ENCODE results near the gene ABCF1.

Gene ABCF1

DNA sequence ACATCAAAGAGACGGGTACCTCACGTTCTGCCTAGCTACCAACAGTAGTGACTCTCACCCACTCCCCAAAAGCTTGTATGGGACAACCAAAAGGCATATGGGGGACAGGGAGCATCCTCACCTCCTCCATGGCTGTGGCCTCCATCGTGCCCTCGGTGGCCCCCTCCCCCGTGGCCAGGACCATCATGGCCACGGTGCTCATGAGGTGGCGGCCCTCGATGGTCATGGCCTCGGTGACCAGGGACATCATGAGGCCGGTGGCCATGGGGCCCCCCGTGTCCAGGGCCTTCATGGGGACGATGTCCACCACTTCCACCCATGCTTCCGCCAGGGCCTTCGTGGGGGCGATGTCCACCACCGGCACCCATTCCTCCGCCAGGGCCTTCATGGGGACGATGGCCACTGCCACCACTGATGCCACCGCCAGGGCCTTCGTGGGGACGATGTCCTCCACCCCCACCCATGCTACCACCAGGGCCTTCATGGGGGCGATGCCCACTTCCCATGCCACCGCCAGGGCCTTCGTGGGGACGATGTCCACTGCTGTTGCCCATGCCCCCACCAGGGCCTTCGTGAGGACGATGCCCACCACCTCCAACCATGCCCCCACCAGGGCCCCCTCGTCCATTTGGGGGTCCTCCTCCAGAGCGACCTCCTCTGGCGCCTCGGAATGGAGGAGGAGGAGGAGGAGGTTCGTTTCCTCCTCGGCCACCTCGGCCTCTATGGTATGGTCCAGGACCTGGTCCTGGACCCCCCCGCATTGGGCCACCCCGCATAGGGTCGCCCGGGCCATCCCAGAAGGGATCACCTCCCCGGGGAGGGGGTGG is 30.8 kb downstream of the ABCF1 start:
- no peak for DNase-seq

DNA sequence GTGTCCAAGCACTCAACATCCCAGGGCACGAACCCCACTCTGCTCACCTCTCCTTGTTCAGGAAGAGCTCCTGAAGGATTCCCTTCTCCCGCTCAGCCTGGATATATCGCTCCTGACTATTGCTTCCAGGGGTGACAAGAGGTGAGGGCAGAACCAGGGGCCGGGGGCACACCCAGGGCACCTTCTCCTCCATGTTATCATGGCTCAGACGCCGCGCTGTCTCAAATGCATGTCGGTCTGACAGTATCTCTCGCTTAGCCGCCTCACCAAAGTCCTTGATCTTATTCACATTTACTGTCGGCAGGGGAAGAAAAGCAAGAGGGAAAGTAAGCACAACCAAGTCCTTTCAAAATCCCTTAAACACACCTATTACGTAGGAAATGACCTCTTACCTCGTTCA is 32.7 kb downstream of the ABCF1 start:
- no peak for DNase-seq

DNA sequence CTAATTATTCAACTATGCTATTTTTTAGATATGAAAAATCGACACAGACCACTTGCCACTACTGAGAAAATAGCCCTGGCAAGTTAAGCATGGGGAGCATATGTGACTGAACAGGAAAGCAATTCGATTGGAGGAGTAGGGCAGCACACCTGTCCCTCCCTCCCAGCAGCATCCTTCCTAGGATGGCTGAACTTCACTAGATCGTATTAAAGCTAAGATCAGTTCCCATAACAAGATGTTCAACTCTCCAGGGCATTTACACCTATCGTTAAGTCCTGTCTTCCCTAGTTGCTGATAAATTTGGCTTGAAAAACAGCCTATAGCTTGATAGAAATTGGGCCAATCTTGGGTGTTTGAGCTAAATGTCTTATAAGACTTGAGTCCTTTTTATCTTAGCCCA is 38.8 kb downstream of the ABCF1 start:
- DNase-seq: no peak

DNA sequence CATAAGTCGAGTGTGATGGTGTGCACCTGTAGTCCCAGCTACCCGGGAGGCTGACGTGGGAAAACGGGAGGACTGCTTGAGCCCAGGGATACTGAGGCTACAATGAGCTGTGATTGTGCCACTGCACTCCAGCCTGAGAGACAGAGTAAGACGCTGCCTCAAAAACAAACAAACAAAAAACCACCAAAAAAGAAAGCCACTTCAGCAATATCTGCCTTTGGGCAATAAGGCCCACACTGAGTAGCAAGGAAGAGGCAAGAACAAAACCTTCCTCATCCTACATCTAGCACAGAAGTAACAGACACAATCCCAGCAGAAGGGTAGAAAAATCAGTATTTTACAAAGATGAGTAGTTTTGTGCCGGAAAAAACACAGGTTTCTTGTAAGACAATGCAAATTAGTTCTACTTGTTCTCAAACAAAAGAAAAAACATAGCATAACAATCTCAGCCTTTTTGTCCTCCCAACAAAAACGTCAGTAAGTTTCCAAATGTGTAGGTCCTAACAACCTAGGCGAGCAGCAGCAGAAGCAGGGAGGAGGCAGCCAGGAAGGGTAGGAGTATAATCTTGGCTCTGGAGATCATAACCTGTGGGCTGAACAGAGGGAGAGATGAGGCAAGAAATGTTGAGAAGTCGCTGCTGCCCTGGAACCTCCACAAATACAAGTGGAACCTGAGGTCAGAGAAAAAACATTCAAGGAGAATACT is 40.1 kb downstream of the ABCF1 start:
- no peak for DNase-seq

DNA sequence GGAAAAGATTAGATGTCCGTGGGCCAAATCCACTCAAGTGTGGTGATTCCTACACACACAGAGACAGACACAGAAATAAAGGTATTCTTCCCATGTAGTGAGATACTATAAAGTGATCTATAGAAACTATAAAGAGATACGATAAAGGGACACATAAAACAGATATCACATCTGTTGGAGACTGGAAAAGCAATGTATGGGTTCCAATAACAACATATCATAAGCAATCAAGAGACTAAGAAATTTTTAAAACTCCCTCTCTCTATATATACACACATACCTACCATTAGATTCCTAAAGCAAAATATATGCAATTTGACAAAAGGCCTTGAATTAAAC is 40.6 kb downstream of the ABCF1 start:
- DNase-seq: no peak

DNA sequence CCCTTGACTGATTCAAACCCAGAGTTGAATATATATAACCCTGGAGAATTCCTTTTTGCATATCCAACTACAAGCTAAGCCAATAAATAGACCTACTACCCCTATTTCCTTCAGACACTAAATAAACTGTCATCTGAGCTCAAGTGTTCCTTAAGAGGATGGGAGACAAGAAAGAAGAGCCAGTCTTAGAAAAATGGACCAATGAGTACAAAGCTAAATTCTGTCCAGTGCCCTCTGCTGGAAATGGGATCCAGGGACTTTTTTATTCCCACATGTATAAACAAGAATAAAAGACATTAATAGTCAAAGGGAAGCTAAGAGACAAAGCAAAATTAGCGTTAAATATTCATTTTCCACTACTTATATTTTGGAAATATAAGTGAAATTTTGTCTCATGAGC is 41.0 kb downstream of the ABCF1 start:
- no peak for DNase-seq

DNA sequence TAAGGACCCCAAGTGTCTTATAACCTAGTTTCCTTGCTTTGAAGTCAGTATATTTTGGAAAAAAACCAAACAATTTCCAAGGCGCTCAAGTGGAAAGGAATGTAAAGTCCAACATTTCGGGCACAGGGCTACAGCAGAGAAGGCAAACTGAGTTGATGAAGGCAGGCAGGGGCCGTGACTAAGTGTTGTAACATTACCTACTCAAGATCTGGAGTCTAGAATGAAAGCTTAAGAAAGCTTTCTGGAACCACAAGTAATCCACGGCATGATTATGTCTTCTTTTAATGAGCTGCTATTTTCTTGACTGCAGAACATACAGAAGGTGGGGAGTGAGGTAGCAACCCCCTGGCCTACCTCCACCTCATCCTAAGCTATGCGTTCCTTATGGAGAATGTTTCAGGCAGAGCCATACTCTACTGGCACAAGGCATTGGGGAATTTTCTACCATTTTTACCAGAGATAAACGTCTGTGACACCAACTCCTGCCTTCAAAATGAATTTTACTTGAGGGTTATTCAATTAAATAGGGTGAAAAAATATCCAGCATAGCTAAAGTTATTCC is 41.5 kb downstream of the ABCF1 start:
- no peak for DNase-seq

DNA sequence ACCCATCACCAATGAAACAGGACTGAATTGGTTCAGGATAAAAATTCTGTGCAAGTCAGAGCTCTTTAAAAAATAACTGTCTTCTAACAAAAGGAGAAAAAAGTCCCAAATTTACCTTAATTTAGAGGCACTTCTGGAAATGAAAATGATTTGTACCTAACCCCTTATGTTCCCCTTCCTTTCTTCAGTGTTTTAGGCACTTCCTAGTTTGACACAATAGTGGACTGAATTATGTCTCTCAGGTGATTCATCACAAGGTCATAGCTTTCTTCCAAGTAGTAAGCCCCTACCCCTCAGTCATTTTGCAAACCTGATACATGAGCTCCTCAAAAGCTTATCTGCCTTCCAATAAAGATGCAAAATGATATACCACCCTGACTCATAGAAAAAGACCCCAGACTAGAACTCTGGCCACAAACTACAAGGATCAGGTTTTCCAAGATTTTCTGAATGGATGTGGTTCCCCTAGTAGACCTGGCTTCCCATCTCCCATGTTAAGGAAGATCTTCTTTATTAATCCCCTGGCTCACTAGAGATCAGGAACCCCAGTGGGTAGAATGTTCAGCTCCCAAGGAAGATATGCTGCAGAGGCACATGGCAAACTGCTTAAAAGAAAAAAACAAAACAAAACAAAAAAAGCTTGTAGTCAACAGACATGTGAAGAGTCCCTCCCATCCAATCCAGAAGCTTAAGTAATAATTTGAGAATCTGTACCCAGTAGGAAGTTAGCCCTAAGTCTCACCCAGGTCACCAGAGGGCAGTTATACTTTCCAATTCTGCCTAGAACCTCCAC is 42.2 kb downstream of the ABCF1 start:
- no peak for DNase-seq

DNA sequence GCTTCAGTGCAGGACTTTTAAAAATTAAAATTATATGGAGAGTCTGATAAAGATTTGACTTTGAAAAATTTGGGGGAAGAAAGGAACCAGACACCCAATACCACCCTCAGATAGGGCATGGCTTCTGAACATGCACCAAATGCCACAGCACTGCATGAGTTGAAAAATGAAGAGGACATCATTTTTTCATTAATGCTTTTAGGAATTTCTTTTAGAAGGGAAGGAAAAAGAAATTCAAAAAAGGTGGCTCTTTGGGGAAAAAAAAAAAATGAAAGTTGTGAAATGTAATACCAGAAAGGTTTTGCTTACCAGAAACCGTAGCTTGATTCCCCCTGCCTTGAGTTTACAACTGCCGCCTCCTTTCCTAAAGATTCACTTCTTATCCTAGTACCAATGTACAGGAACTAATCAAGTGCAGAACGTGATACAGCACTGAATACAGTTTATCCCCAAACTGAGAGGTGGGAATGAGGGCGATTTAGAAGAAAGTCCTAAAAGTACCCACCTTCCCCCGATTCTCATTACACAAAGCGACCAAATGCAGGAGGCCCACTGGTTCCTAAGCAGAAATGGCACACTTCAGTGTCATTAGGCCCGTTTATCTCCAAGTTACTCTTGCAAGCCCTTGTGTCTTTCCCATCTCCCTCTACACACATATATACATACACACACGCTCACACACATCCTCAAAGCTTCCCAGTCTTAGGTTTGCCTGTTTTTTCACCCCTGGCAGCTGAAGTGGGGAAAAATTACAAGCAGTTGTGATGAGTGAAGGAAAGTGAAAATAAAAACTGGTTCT is 43.0 kb downstream of the ABCF1 start:
- no peak for DNase-seq

DNA sequence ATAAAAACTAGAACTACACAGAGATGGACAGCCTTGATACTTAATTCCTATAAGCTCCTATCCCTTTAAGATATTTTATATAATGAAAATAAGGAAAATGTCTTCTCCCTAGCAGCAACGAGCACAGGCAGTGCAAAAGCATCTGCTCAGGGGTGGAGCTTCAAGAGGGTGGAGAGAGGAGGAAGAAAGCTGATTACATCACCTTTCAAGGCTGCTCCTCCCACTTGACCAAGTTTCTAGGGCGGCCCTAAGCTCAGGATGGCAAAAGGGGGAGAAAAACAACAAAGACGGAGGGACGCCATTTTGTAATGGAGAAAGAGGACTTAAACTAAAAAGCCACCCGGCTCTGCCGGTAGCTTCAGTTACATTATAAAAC is 43.6 kb downstream of the ABCF1 start:
- peak; percentile 69 to 72 for DNase-seq

DNA sequence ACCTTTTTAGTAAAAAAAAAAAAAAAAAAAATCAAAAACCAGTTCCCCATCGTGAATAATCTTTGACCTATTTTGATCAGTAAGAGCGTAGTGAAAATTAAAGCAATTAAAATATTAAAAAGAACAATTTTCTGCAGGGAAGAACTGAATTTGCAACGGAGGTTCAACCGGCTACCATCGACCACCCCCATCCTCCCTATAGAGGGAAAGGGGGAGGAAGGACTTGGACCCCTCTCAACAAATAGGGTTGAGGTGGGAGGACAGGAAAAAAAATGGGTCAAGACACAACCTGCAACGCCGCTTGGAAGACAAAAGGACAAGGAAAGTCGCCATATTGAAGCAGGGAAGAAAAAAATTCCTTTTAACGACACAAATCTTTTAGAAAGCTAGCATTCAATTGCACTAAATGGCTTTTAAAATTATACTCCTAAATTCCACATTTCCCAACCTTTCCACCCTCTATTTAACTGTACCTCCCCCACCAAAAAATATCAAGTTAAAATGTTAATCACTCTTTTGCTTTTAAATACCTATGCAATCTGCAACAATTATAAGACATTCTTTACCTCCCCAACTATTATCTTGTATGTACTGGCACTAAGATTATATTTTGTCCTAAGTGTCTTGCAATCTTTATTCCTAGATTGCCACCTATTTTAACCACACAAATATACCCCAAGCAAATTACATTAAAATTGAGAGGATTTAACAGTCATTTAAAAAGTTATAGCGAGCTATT is 44.1 kb downstream of the ABCF1 start:
- DNase-seq: no peak

DNA sequence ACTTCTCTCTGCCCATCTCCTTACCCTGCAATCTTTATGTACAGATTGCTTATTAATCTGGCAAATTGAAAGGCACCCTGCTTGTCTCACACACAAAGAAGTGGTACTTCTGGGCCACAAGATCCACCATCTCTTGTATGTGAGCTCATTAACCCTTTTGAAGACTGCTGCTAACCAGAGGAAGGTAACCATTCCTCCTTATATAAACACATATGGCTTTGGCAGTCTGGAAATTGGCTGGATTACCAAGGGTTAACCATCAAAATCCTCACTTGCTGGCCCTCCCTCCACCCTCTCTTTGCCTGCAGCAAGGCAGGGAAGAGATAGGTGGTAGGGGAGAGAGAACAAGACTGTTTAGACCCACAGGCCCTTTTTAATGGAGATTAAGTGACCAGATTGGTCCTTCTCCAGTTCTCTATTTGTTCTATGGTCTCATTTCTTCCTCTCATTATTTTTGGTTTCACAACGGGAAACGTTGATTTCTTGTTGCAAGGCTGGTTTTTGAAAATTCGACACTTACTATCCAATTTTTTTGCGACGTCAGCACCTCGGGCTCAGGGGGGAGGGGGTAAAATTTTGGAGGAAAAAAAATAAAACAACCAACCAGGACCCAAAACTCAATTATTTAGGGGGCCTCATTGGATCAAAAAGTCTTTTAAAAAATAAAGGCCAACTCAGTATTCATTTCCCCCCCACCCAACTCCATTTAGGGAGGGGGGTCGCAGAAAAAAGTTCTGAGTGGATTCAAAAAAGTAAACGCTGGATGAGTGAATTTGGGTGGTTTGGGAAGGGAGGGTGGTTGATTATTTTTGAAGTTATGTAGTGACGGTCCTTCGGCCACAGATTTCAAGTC is 44.9 kb downstream of the ABCF1 start:
- DNase-seq: no peak

DNA sequence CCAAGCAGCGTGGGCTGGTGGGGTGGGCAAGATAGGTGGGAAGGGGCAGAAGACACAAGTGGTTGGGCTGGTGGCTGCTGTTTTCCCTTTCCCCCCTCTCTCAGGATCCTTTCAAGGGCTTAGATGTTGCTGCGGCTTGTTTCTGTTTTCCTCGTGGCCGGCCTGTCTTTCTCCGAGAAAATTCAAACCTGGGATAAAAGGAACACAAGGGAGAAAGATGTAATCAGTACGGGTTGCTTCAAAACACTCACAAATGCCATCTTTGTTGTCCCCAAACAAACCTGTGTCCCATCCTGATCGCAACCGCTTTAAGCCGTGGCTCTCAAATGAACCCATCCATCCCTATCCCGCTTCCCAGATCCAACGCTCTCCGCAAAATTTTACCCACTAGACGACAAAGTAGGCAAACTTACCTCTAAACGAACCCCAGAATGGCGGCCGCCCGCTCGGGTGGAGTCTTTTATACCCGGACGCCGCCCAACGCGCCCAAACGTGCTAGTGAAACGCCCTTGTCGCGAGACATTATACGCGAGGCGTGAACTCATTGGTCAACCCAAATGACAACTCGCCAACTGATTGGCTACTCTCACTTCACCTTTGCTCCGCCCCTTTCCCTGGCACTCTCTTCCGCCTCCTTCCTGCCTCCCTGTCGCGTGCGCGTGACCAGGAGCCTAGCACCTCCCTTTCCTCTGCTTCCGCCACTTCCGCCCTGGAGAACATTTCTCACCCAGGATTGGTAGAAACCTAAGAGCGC is 45.7 kb downstream of the ABCF1 start, which contains the start of gene PPP1R10:
Gene PPP1R10, minus strand, starts transcription at position 433 of the 754 bp plus-strand sequence. CDS start 7,299 bp downstream, outside the sequence.
- peak; percentile 95 to 97 for DNase-seq

DNA sequence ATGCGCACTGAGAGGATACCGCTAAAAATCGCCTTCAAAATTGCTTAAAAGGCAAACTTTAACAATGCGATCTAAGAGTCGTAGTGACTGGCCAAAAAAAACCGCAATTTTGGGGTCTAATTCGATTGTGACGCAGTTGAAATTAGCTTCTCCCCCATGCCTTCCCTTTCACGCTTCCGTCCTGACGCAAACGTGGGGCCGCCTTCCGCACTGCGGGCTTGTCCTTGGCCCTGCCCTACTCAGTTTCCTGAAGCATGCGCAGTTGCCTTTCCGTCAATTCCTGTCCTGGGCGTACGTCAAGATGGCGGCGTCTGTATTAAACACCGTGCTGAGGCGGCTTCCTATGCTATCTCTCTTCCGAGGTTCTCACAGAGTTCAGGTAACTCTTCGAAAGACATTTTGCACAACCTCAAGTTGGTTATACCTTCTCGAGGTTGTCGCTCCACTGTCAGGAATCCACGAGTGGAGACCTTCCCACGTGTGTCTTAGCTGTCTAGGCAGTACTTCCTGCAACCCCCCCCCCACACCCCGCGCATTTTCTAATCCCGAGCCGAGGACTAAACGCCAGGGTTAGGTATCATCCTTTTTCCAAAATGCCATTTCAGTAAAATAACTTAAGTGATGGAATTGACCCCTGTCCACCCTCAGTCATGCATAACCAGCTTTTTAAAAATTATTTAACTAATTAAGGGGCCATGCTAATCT is 46.5 kb downstream of the ABCF1 start, which contains the start of gene MRPS18B:
Gene MRPS18B, plus strand, starts transcription at position 276 of the 705 bp plus-strand sequence. Its CDS starts 26 bp downstream, at position 302.
- DNase-seq: peak; percentile 92 to 93

DNA sequence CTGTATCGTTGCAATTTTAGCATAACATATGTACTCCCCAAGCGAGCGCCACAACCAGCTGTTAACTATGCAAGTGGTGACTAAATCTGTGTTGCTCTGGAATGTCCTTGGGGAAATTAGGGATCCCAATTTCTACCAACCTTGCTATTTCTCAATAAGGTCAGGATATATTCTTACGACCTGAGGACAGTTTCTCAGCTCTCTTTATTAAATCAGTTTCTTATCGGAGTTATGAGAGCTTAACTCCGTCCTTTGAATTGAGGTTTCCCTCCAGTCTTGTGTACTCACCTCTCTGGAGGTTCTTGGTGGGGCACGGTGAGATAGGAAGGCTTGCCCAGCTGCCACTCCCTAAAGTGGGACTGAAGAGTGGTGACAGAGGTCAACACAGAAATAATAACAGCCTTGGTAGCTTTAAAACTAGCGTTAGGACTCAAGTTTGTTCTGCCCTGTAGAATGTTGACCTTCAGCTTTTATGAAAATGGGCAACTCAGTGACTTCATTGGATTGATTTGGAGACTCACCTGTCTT is 47.1 kb downstream of the ABCF1 start:
- no peak for DNase-seq

DNA sequence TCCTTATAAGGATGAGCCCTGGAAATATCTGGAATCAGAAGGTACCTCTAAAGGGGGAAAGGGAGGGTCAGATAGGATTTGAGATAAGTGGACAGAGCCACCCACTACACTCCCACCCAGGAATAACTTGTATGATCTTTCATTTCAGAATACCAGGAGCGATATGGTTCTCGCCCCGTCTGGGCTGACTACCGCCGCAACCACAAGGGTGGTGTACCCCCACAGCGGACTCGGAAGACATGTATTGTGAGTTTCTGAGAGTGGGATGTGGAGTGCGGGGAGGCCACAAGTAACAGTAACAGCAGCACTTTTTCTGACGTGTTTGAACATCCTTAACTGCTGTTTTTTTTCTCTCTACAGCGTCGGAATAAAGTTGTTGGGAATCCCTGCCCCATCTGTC is 48.3 kb downstream of the ABCF1 start:
- no peak for DNase-seq

DNA sequence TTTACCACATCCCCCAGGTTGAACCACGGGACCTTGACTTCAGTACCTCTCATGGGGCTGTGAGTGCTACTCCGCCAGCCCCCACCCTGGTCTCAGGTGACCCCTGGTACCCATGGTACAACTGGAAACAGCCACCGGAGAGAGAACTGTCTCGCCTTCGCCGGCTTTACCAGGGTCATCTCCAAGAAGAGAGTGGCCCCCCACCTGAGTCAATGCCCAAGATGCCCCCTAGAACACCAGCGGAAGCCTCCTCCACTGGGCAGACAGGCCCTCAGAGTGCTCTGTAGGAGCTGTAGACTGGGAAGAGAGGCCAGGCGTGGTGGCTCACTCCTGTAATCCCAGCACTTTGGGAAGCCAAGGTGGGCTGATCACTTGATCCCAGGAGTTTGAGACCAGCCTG is 54.3 kb downstream of the ABCF1 start:
- DNase-seq: no peak

DNA sequence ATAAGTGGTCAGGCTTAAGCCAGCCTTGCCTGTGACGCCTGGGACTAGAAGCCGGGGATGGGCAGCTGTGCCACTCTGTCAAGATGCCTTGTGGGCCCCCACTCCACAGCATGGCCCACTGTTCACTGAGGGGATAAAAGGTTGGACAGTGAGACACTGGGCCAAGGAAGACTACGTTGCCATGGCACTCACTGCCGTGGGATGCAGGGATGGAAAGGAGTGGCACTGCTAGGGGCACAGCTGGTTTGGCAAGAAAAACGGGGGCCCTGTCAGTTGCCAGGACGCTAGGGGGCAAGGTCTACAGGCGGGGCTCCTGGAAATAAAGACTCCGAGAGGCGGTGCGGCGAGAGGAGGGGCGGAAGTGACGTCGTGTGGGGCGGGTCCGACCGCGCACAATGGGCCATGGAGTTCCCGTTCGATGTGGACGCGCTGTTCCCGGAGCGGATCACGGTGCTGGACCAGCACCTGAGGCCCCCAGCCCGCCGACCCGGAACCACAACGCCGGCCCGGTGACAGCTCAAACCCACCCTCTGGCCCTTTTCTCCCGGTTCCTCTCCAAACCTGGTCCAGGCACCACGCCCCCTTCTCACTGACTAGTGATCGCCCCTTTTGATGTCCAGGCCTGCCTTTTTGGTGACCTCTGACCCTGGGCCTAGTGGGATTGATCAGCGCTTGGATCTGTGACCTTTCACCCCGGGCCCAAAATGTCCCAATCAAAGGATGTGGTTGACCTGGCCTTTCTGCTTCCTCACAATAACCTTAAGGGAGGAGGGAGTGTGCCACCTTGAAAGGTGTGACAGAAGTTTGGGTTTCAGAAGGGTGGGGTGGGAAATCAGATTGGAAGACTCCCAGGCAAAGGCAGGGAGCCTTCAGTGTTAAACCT is 55.5 kb downstream of the ABCF1 start, which contains the start of gene ATAT1:
Gene ATAT1, plus strand, starts transcription at position 391 of the 883 bp plus-strand sequence.
- DNase-seq: peak; percentile 78 to 81
